HAP-1 (cell line): ENCODE results near the gene MTF2.
"Not testable (repeated sequence)": the region's sequence is repeated elsewhere in the genome, so short reads cannot be mapped to it uniquely, and the experiment has no call there.

Experiments used
- DNase-seq, 2 experiments: peaks; one replicate each; pipeline ENCODE4 v3.0.0-alpha.2; 2016 to 2020; ENCODE audit warnings: low spot score in 2 of 2
- H3K27me3 ChIP-seq: fragments of 250-450 bp; sonication (Bioruptor Pico); 2 replicates; pipeline ENCODE4 v1.5.1; 2020; ENCODE audit warnings: low read depth, mild to moderate bottlenecking, moderate library complexity
- H3K36me3 ChIP-seq: fragments of 250-450 bp; sonication (Bioruptor Pico); replicated peaks from 2 replicates; pipeline ENCODE4 v1.5.1; 2020; ENCODE audit warnings: mild to moderate bottlenecking
- H3K4me1 ChIP-seq: fragments of 250-450 bp; sonication (Bioruptor Pico); 2 replicates; pipeline ENCODE4 v1.5.1; 2020; ENCODE audit warnings: mild to moderate bottlenecking
- H3K4me3 ChIP-seq: fragments of 250-450 bp; sonication (Bioruptor Pico); 2 replicates; pipeline ENCODE4 v1.5.1; 2020; ENCODE audit warnings: mild to moderate bottlenecking, moderate library complexity
- H3K9me3 ChIP-seq: fragments of 250-450 bp; sonication (Bioruptor Pico); 2 replicates; pipeline ENCODE4 v1.5.1; 2020; ENCODE audit warnings: mild to moderate bottlenecking, moderate library complexity
- in situ Hi-C: fragments of 300-500 bp; cut with MboI; formaldehyde crosslinking; loops from 3 replicates; pipeline ENCODE4 v1.14.3; 2020; ENCODE audit warnings: low sequenced_read_pairs, inconsistent platforms, mixed read lengths

The MTF2 gene

DNA sequence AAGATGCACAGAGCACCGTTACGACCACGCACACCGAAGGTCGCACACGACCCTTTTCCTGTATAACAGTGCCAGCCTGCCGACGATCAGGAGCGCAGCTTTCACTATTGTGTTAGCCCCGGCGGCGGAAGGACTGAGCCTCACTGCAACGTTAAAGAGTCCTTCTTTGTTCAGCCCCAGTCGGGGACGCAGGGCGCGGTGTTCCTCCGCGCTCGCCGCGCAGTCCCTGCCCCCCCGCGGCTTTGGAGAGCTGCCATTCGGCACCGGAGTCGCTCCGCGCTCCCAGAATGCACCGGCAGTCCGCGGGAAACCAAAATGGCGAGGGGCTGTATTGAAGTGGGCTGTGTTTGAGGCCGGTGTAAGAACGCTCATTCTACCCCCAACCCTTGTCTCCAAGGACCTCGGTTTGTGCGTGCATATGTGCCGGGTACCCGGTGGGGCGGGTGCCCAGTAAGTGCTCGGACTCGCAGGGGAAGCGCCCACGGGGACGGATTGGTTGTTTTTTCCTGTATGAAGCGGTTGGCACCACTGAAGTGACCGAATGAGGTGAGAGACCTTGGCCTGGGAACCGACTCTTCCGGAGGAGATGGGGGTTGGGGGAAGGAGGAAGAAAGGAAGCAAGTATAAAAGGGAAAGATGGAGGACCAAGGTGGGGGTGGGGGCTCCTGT, at the start of gene MTF2:
TSS of gene MTF2 (plus strand) at position 298 of the 669 bp plus-strand sequence. CDS start at position 542, 244 bp downstream.
- in situ Hi-C loops: no loop called here
- H3K27me3 ChIP-seq: no peaks in the 10 kb centered on the region
- H3K4me3 ChIP-seq: peak within 1 kb of the TSS; percentile 91
- H3K9me3 ChIP-seq: no peaks in the 10 kb centered on the region
- peaks cover 14% of the 10 kb centered on the region for H3K36me3 ChIP-seq
- peaks cover 10% of the 10 kb centered on the region for H3K4me1 ChIP-seq
- DNase-seq: peak; percentile 90 to 96

DNA sequence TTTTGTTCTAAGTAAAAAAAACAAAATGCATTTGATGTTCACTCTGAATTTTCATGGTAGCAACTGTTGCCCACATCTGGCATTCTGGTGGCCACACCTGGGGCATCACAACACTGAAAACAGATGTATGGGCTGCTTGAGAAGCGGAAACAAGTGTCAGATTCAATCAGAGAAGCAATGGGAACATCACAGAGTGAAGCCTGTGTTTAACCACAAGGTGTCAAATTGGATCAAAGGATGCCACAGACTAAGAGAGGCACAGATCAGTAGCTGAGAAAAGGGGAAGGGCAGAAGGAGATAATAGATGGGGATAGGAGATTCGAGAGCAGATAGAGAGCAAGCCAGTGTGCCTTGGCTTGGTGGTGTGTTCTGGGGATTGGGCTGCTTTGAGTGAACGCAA, 49.8 kb upstream of the MTF2 start:
- in situ Hi-C loops: no loop called here
- H3K9me3 ChIP-seq: no peaks in the 10 kb centered on the region
- no peak for DNase-seq
- H3K4me3 ChIP-seq: no peak overlapping the region
- no peaks in the 10 kb centered on the region for H3K4me1 ChIP-seq
- H3K27me3 ChIP-seq: peaks cover 10% of the 10 kb centered on the region; the same call in 1 of the 2 replicates
- H3K36me3 ChIP-seq: no peaks in the 10 kb centered on the region

DNA sequence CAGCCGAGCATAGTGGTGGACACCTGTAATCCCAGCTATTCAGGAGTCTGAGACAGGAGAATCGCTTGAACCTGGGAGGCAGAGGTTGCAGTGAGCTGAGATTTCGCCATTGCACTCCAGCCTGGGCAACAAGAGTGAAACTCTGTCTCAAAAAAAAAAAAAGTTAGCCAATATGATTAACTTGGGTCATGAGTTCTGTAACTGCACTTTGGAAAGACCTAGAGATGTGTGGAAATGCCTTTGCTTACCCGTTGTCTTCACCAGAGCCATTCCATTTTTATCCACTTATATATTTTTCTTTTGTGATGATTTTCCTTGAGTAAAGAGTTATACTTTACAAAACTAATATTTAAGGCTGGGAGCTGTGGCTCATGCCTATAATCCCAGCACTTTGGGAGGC, 48.9 kb upstream of the MTF2 start:
- H3K27me3 ChIP-seq, in situ Hi-C loops, H3K4me1 ChIP-seq: not testable (repeated sequence)

DNA sequence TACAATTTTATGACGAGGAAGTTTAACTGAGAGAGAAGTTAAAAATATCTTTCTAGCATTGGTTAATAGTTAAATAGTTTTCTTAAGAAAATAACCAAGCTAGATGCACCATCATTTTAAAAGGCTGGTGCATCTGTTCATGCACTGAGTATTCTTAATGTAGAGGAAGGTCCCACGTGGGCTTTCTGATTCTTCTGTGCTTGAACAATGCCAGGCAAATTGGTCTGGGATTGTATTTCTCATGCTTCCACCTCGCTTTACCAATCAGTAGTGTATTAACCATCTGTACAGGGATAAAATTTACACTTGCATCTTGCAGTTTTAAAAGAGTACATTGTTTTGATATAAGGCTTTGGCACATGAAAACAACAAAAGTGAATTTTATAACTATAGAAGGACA, 47.4 kb upstream of the MTF2 start:
- 0 out of 2 replicates have a peak, but pooled peaks cover 3% of the 10 kb centered on the region for H3K27me3 ChIP-seq
- no peaks in the 10 kb centered on the region for H3K4me1 ChIP-seq
- H3K9me3 ChIP-seq: no peaks in the 10 kb centered on the region
- in situ Hi-C loops: no loop called here
- DNase-seq: no peak
- no peaks in the 10 kb centered on the region for H3K36me3 ChIP-seq
- H3K4me3 ChIP-seq: no peak overlapping the region

More for the DNA sequence above, 48.9 kb upstream of the MTF2 start:
- not testable (repeated sequence) for H3K36me3 ChIP-seq, H3K4me3 ChIP-seq, DNase-seq, H3K9me3 ChIP-seq

DNA sequence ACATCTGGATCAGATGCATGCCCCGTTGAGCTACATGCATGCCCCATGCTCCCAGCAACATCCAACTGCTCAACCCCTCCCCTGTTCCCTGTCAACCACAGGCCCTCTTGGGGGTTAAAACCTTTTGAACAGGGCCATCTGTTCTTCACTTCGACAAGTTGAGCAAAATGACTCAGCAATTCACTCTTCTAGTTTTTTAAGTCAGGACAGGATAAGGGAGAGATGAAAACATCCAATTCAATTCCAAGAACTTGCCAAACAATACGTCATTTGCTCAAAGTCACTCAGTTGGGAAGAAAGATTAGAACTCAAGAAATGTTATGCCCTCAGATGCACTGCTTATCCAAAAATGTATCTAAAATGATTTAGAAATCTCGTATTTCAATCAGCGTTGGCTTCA, 46.1 kb upstream of the MTF2 start:
- no peaks in the 10 kb centered on the region for H3K36me3 ChIP-seq
- DNase-seq: no peak
- H3K9me3 ChIP-seq: no peaks in the 10 kb centered on the region
- H3K27me3 ChIP-seq: 0 out of 2 replicates have a peak, but pooled peaks cover 3% of the 10 kb centered on the region
- in situ Hi-C loops: no loop called here
- H3K4me3 ChIP-seq: no peak overlapping the region
- H3K4me1 ChIP-seq: no peaks in the 10 kb centered on the region

DNA sequence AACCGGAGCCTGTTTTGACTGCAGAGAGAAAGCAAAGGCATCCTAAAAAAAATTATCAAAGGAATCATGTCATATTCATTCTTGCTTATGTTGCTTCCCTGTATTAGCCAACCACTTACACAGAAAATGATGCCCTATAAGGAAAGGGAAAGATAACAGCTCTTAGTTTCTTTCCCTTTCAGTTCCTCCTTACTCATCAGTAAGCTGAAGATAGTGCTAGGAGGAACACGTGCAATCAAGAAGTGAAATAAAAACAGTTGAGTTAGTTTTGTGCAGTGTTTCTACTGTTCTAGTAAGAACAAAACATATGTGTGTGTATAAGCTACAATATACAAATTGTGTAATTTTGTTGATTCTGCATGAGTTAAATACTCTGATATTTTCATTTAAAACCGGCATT, 45.3 kb upstream of the MTF2 start:
- H3K27me3 ChIP-seq: 0 out of 2 replicates have a peak, but pooled peaks cover 3% of the 10 kb centered on the region
- H3K4me3 ChIP-seq: no peak overlapping the region
- no peak for DNase-seq
- H3K4me1 ChIP-seq: no peaks in the 10 kb centered on the region
- no peaks in the 10 kb centered on the region for H3K36me3 ChIP-seq
- no peaks in the 10 kb centered on the region for H3K9me3 ChIP-seq
- in situ Hi-C loops: no loop called here

DNA sequence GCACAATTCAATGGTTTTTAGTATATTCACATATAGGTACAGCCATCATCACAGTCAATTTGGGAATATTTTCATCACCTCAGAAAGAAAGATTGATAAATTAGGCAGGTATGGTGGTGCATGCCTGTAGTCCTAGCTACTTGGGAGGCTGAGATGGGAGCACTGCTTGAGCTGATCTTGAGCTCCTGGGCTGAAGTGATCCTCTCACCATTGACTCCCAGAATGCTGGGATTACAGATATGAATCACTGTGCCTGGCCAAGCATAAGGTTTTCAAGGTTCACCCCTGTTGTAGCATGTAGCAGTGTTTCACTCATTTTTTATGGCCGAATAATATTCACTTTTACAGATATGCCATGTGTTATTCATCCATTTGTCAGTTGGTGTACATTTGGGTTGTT, 44.7 kb upstream of the MTF2 start:
- Histone ChIP-seq H3K27me3 (0 out of 2 replicates have a peak, but pooled peaks cover 3% of the 10 kb centered on the region), H3K4me1 (no peaks in the 10 kb centered on the region), H3K36me3 (no peaks in the 10 kb centered on the region), H3K4me3 (no peak overlapping the region), H3K9me3 (no peaks in the 10 kb centered on the region)
- in situ Hi-C loops: no loop called here
- DNase-seq: no peak

DNA sequence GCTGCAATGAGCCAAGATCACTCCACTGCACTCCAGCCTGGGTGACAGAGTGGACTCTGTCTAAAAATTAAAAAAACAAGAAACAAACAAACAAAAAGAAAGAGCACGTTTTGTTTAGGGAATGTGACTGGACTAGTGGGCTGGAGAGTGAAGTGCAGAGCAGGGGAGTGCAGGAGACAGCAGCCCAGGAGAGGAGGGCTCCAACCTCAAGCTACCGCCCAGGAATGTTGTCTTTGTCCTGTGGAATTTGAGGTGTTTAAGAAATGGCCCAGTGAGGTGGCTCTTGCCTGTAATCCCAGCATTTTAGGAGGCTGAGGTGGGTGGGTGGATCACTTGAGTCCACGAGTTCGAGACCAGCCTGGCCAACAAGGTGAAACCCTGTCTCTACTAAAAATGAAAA, 42.4 kb upstream of the MTF2 start:
- H3K4me1 ChIP-seq: no peaks in the 10 kb centered on the region
- in situ Hi-C loops: no loop called here

DNA sequence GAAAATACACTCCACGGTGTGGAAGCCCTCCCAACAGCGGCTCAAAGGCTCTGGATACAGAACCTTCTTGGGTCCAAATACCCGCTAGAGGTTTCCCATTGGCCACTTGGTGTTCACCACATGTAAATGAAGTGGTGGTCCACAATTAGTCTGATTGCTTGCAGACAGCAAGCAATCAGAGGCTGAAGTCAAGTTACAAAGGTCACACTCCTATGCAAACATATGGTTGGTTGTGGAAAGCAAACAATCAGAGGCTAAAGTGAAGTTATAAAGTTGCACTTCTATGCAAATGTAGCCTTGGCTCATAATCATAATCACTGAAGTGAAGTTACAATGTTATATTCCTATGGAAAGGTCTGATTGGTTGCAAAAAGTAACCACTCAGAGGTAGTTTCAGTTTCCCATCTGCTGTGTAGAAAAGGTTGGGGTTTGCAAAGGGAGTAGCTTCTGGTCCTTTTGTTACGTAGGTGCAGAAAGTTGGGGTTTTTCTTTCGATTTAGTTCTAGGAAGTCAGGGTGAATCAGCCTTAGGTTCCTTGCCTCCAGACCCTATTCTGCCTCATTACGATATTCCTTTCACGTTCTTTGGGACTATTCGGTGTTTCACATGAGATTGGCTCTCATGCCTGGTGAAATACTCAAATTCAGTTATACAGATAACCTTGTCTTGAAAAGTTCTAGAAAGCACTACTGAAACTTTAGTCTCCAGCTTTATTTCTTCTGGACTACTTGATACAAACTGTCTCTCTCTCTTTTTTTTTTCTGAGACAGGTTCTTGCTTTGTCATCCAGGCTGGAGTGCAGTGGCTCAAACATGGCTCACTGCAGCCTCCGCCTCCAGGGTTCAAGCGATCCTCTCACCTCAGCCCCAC, 36.7 kb upstream of the MTF2 start:
- Histone ChIP-seq H3K9me3 (no peaks in the 10 kb centered on the region), H3K36me3 (no peaks in the 10 kb centered on the region), H3K27me3 (no peaks in the 10 kb centered on the region; the same call in 1 of the 2 replicates), H3K4me3 (no peak overlapping the region), H3K4me1 (no peaks in the 10 kb centered on the region)
- in situ Hi-C loops: no loop called here
- DNase-seq: no peak

More for the DNA sequence above, 42.4 kb upstream of the MTF2 start:
- no peak for DNase-seq
- no peak overlapping the region for H3K4me3 ChIP-seq
- H3K9me3 ChIP-seq: no peaks in the 10 kb centered on the region
- no peaks in the 10 kb centered on the region for H3K36me3 ChIP-seq
- no peaks in the 10 kb centered on the region for H3K27me3 ChIP-seq

DNA sequence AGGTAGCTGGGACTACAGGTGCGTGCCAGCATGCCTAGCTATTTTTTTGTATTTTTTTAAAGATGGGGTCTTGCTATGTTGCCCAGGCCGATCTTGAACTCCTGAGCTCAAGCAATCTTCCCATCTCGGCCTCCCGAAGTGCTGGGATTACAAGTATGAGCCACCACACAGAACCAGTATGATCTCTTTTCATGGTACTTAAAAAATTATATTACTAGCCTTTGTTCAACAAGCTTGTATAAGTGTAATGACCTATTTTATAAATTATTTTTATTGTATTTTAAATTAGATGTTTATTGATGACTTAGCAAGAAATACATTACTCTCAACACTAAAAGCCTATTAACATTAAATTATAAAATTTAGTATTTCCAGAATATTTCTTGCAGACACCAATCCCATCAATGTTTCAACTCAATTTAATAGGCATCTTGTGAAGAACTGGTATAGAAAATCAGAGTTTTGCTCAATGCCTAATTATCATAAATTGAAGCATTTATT, 36.0 kb upstream of the MTF2 start:
- Histone ChIP-seq H3K27me3 (no peaks in the 10 kb centered on the region; the same call in 1 of the 2 replicates), H3K4me1 (no peaks in the 10 kb centered on the region), H3K36me3 (no peaks in the 10 kb centered on the region), H3K4me3 (no peak overlapping the region), H3K9me3 (no peaks in the 10 kb centered on the region)
- no peak for DNase-seq
- in situ Hi-C loops: no loop called here

DNA sequence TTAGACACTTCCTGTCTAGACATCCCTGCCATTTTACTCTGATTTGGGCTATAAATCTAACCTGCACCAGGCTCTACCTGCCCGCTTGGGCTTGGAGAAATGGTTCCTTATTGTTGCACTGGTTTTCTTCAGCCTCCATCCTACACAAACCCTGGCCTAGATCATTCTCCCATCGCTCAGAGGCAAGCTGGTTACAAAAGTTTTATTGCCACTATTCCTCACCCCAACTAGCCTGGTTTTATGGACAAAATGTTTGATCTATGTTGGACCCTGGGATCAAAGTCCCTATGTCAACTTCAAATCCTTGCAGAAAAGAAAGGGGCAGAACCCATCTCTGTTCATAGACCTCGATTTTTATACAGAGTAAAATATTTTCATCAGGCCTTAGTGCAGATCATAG, 31.5 kb upstream of the MTF2 start:
- no peak for DNase-seq
- Histone ChIP-seq H3K9me3 (no peaks in the 10 kb centered on the region), H3K4me1 (no peaks in the 10 kb centered on the region), H3K27me3 (peaks cover 2% of the 10 kb centered on the region; the same call in 1 of the 2 replicates), H3K36me3 (no peaks in the 10 kb centered on the region), H3K4me3 (no peak overlapping the region)
- in situ Hi-C loops: no loop called here

DNA sequence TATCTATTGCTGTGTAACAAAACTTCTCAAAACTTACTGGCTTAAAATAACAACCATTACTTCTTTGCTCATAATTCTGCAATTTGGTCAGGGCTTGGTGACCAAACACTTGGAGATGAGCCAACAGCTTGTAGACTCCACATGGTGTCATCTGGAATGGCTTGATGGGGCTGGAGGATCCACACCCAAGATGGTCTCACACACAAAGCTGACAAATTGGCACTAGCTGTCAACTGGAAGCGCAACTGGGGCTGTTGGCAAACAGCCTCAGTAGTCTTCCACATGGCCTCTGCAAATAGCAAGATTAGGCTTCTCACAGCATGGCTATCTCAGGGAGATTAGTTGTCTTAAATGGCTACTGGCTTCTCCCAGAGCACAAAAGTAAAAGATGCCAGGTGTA, 27.1 kb upstream of the MTF2 start:
- in situ Hi-C loops: no loop called here
- no peak overlapping the region for H3K4me3 ChIP-seq
- DNase-seq: no peak

DNA sequence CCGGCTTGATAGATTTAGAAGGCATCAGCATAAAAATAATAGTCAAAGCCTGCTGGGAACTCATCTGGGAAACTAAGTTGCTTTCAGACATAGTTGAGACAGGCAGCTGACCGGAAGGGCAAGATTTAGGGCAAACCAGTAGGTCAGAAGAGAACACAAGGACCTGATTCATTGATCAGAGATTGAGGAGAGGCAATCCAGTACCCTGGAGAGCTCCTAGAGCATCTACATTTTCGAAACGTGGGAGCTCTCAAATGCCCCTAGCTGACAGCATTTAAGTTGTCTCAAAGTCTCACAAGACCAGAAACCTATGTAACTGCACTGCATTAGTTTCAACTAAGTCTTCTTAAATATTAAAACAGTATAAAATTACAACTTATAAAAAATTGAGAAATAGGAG, 22.9 kb upstream of the MTF2 start:
- in situ Hi-C loops: no loop called here
- Histone ChIP-seq H3K4me3 (no peak overlapping the region), H3K36me3 (no peaks in the 10 kb centered on the region), H3K4me1 (no peaks in the 10 kb centered on the region), H3K9me3 (no peaks in the 10 kb centered on the region), H3K27me3 (peaks cover 16% of the 10 kb centered on the region)
- DNase-seq: peak; percentile 29 to 48

More for the DNA sequence above, 27.1 kb upstream of the MTF2 start:
- Histone ChIP-seq H3K36me3 (no peaks in the 10 kb centered on the region), H3K4me1 (no peaks in the 10 kb centered on the region), H3K9me3 (no peaks in the 10 kb centered on the region), H3K27me3 (peaks cover 10% of the 10 kb centered on the region)

DNA sequence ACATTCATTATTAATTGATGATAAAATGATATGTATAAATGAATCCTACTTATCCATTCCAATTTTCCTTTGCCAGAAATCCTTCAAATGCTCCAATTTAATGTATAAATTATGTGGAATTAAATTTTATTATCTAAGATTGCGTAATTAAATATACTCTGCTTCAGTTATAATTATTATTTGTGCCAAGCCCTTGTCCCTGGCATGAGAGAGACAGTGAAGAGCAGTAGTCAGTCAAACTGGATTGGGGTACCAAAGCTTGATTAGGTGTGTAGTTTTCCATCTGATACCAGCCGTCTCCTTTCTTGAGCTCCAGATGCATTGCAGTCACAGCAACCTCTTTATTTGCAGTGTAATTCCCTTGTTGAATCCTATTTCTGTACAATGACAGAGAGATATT, 22.4 kb upstream of the MTF2 start:
- no peak for DNase-seq
- in situ Hi-C loops: no loop called here
- Histone ChIP-seq H3K4me1 (no peaks in the 10 kb centered on the region), H3K36me3 (no peaks in the 10 kb centered on the region), H3K9me3 (no peaks in the 10 kb centered on the region), H3K4me3 (no peak overlapping the region), H3K27me3 (peaks cover 14% of the 10 kb centered on the region)
